ENCODE measurements around the gene ANAPC5.
A peak's percentile ranks its signal among the peaks of the same experiment; 100 is the strongest.
"Not testable (repeated sequence)": the region's sequence is repeated elsewhere in the genome, so short reads cannot be mapped to it uniquely, and the experiment has no call there.

The ANAPC5 gene

GRCh38 chr12:121310231-121310630 lies 42.0 kb downstream of the ANAPC5 start:
- DNase-seq = not testable (repeated sequence)

DNA sequence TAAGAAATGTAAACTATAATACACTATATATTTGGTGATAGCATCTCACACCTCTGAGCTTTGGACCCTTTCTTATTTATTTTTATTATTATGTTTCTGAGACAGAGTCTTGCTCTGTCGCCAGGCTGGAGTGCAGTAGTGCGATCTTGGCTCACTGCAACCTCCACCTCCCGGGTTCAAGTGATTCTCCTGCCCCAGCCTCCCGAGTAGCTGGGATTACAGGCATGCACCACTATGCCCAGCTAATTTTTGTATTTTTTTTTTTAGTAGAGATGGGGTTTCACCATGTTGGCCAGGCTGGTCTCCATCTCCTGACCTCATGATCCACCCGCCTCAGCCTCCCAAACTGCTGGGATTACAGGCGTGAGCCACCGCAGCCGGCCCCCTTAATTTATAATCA lies 44.8 kb downstream of the ANAPC5 start:
- not testable (repeated sequence) for DNase-seq

- DNase-seq = no peak
Measured at GRCh38 chr12:121304306-121304705, 47.9 kb downstream of the ANAPC5 start.

DNA sequence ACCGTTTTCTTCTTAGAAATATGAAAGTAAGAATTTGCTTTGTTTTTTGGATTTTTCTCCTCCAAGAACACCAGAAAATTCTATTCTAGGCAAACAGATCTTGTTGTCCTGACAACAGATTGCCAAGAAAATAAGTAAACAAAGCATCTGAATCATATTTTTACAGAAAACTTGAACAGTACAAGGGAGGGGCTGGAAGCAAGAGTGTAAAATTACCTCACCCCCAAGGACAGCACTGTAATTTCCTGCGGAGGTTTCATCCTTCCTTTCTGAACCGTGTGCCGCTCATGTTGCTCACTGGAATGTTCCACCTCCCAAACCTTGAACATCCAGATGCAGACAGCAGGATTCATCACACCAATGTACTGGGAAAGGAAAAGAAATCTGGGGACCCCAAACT lies 50.3 kb downstream of the ANAPC5 start:
- DNase-seq = peak in 2 of 4 experiments; percentile 29 to 31

DNA sequence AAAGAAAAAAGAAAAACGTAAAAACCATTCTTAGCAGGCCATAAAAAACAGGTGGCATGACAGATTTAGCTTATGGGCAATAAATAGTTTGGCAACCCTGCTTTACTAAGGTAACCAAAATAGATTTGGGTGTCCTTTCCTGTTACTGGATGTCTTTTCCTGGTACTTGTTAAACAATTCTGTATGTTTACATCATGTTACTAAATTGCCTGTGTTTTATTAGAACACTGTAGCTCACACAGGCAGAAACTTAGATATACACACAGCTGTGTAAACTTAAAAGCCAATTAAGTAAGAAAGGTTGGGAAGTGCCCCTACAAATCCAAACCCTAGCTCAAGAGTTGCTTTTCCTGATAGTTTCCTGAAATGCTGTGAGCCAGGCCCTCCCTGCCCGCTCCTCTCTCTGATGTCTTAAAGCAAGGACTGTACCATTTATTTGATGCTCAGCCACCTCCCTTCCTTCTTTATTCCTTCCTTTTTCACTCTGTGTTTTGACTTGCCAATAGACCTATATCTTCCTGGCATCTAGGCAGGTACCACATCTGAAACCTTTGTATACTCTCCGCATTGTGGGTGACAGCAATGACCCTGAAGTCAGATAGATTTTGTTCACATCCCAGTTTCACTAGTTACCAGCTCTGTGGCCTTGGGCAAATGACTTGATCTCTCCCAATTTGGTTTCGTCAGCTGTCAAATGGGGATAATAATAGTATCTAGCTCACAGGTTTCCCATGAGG lies 52.0 kb downstream of the ANAPC5 start:
- no peak for DNase-seq

DNA sequence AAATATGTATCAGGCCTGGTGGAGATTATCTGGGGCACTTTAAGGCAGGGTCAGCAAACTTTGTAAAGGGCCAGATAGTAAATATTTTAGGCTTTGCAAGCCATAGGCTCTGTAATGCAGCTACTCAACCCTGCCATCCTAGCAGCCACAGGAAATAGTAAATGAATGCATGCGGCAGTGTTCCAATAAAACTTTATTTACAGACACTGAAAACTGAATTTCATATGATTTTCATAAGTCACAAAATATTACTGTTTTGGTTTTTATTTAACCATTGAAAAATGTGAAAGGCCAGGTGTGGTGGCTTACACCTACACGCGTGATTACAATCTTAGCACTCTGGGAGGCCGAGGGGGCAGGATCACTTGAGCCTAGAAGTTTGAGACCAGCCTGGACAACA lies 52.5 kb downstream of the ANAPC5 start:
- DNase-seq = no peak

DNA sequence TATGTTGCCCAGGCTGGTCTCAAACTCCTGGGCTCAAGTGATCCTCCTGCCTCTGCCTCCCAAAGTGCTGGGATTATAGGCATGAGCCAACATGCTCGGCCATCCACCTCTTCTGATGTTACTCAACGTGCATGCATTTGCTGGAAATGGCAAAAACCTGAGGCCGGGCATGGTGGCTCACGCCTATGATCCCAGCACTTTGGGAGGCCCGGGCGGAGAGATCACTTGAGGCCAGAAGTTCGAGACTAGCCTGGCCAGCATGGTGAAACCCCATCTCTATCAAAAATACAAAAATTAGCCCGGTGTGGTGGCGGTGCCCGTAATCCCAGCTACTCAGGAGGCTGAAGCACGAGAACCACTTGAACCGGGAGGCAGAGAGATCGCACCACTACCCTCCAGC lies 53.8 kb downstream of the ANAPC5 start:
- not testable (repeated sequence) for DNase-seq

DNA sequence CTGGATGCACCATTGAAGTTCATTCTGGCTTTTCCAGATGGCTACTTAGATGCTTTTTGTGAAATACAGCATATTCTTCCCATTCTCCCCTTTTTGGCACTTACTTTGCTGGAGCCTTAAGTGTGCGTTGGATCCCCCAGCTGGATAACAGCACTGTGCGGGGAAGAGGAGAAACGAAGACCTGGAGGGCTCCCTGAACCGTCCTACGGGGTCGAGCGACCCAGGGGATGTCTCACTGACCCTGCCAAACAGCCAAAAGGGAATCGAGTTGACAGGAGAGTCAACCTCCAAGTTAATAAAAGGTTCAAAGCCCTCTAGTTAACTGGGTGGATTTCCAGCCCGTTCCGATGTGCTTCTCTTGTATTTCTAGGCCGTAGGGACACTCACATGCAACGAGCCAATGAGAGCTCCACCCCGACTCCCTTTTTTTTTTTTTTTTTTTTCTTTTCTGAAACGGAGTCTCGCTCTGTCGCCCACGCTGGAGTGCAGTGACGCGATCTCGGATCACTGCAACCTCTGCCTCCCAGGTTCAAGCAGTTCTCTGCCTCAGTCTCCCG lies 54.7 kb downstream of the ANAPC5 start:
- DNase-seq = peak; percentile 31 to 73 (median 64)

- peak; percentile 91 to 98 (median 96) for DNase-seq
Measured at GRCh38 chr12:121296618-121297434, 55.4 kb downstream of the ANAPC5 start, which contains the start of gene CAMKK2. CAMKK2 (minus strand) TSS chr12:121296709; CDS start chr12:121274526, 22,183 bp downstream.

DNA sequence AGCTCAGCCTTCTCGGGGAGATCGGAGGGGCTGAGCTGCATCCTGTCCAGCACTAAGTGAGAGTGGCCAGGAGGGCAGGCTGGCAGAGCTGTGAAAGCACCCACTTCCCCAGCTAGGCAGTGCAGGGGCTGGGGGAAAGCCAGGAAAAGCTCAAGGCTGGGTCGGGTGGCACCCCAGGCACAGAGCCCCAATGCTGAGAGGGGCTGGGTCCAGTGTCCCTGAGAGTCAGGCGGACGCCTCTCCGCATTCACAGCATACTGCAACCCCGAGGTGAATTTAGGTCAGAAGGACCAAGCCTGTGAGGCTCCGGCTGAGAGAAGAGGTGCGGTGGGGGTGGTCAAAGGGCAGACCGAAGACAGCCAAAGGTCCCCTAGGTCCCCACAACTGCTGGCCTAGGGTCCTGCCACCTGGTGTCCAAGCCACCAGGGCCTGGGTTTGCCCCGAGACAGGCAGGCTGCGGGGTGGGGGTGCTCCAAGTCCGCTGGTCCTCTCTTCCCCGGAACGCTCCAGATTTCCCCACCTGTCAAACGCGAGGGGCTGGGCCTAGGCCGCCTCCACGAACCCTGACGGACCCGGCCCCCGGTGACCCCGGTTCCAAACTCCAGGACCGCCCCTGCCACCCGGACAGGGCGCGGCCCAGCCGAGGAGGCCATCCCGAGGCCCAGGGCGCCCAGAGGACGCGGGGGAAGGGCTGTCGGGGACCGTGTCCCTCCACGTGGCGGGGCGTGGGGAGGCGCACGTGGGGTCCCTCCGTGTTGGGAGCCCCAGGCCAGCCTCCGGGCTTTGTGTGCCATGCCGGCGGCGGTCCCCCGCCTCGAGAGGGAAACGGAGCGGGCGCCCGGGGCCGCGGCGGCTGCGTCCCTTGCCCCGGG lies 56.2 kb downstream of the ANAPC5 start:
- peak; percentile 53 to 81 (median 68) for DNase-seq

- peak; percentile 19 to 61 (median 54) for DNase-seq
Measured at GRCh38 chr12:121295116-121295745, 57.0 kb downstream of the ANAPC5 start.

GRCh38 chr12:121294151-121294889 lies 57.9 kb downstream of the ANAPC5 start:
- DNase-seq = no peak

GRCh38 chr12:121293603-121294002 lies 58.6 kb downstream of the ANAPC5 start:
- peak in 1 of 4 experiments; percentile 11 for DNase-seq

- DNase-seq = no peak
Measured at GRCh38 chr12:121290410-121290809, 61.8 kb downstream of the ANAPC5 start.

DNA sequence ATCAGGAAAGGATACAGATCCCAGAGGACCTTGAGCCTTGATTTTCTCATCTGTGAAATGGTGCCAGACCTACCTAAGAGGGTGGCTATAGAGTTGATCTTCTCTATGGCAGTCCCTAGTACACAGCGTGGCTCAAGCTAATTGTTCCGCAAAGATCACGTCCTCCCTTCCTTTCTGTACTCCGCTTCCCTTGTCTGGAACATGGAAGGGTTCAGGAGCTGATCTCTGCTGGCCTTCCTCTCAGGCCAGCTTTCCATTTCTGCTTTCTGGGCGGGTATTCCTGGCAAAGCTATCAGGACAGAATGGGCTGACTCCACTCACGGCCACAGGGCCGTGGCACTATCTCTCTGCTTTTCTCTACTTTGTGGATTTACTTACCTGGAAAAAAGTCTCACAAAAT lies 62.2 kb downstream of the ANAPC5 start:
- no peak for DNase-seq

- no peak for DNase-seq
Measured at GRCh38 chr12:121288986-121289385, 63.2 kb downstream of the ANAPC5 start.

GRCh38 chr12:121288158-121288845 lies 63.9 kb downstream of the ANAPC5 start:
- peak; percentile 51 to 78 (median 68) for DNase-seq

DNA sequence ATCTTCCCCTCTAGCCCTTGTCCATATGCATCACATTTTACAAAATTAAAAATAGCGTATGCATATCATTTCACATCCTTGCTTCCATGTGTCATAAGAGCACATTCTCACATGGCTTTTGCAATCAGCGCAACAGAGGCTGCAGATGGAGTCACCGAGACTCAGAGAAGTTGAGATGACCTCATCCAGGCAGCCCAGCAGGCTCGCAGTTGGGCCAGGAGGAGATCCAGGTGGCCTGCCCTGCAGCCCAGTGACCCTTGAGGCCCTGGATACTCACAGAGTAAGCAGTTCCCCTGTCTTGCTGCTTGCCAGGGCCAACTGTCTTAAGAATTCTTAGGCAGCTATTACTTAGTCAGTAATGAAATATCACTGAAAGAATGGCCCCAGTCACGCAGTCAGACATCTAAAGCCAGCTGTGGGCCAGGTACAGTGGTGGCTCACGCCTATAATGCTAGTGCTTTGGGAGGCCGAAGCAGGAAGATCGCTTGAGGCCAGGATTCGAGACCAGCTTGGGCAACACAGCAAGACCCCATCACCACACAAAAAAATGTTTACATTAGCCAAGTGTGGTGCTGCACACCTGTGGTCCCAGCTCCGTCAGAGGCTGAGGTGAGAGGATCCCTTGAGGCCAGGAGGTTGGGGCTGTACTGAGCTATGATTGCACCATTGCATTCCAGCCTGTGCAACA lies 64.8 kb downstream of the ANAPC5 start:
- DNase-seq = peak; percentile 78 to 93 (median 85)

GRCh38 chr12:121285856-121286255 lies 66.4 kb downstream of the ANAPC5 start:
- DNase-seq = no peak
